Measurements from ENCODE around the gene SPOCK1. TPM values are rescaled to one million over a fixed set of nuclear protein-coding genes. Genes with fewer than 3 reads are reported as not detected.

The SPOCK1 gene
- total and polyA plus RNA-seq, 2 of the 4 experiments (the other 2 are of a cell fraction), result 5.0 to 20.3 TPM

DNA sequence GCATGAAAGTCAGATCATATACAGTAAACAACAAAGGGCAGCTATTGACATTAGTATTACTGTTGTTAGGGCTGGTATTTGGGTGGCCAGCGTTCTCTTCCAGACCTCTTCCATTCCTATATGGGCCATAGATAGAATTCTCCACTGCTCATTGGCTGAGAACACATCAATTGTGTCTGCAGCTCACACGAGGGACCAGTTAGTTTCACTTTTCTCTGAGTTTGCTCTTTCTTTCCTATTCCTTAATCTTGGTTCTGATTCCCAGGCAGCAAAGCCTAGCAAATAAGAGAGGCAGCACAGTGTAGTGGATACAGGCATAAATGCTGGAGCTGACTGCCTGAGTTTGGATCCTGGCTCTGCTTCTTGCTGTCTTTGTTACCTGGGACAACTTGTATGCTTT is 476.4 kb downstream of the SPOCK1 start:
- Histone ChIP-seq H2BK120ac (ENCODE audit: low read depth, low read length) (no peak overlapping the region), H3K79me1 (ENCODE audit: low read depth in 1 of 2, low read length in 2 of 2) (no peaks in the 10 kb centered on the region), H3K4ac (ENCODE audit: low read depth, low read length) (no peak overlapping the region), H2BK20ac (ENCODE audit: low read depth, low read length) (no peak overlapping the region), H4K20me1 (ENCODE audit: insufficient read depth, low read length) (no peaks in the 10 kb centered on the region), H4K5ac (ENCODE audit: low read depth, low read length) (no peak overlapping the region), H2BK15ac (ENCODE audit: low read depth, low read length) (no peak overlapping the region), H2BK5ac (ENCODE audit: low read depth, low read length, poor library complexity, severe bottlenecking) (no peak overlapping the region), H3K18ac (ENCODE audit: low read depth, low read length) (no peak overlapping the region), H2AFZ (replicated peaks; ENCODE audit: low read length, poor library complexity) (no peak overlapping the region), H3K9me1 (ENCODE audit: insufficient read depth, low read length) (no peaks in the 10 kb centered on the region), H4K8ac (ENCODE audit: low read depth in 2 of 2, low read length in 2 of 2) (no peak overlapping the region), H3K4me2 (ENCODE audit: low read depth, low read length) (peak overlapping the region; percentile 67), H3K14ac (replicated peaks; ENCODE audit: low read depth, low read length) (no peak overlapping the region), H3K9ac (ENCODE audit: low read depth, low read length) (no peak overlapping the region), H3K4me3 (ENCODE audit: insufficient read depth, low read depth, low read length) (no peak overlapping the region), H3K9me3 (ENCODE audit: control insufficient read depth, insufficient read depth, low read length) (no peaks in the 10 kb centered on the region), H3K27ac (ENCODE audit: insufficient read depth, low read length) (no peak overlapping the region), H3K27me3 (ENCODE audit: control insufficient read depth, insufficient read depth, low read length) (no peaks in the 10 kb centered on the region), H2AK5ac (ENCODE audit: low read depth, low read length) (no peak overlapping the region), H4K91ac (ENCODE audit: insufficient read depth, low read depth, low read length) (no peak overlapping the region), H3K56ac (ENCODE audit: extremely low read depth, insufficient read depth, low read length) (no peak overlapping the region), H2AK9ac (replicated peaks; ENCODE audit: low read depth, low read length, poor library complexity) (no peak overlapping the region), H3K23ac (ENCODE audit: low read depth, low read length) (no peak overlapping the region), H3K36me3 (ENCODE audit: control insufficient read depth, insufficient read depth, low read length) (no peaks in the 10 kb centered on the region), H3K4me1 (ENCODE audit: control insufficient read depth, insufficient read depth, low read length) (no peaks in the 10 kb centered on the region)
- no peak for DNase-seq
- dilution Hi-C loops (cut with HindIII; ENCODE audit: low sequenced_read_pairs, unreplicated experiment), result no loop called here
- ChIA-PET POLR2A (ENCODE audit: unreplicated experiment) (no interaction called here), CTCF (no interaction called here)
- in situ Hi-C loops (cut with MboI; ENCODE audit: low sequenced_read_pairs), result no loop called here
- TF ChIP-seq RFX5 (IDR thresholded peaks at IDR 0.05; ENCODE audit: low read depth, low read length) (no peak), FOS (IDR thresholded peaks at IDR 0.05; ENCODE audit: low read depth, low read length) (no peak), MAZ (IDR thresholded peaks at IDR 0.05; ENCODE audit: borderline replicate concordance, low read depth, low read length) (no peak), POLR2A (IDR thresholded peaks at IDR 0.05; ENCODE audit: low read depth, low read length) (no peak), NFE2L2 (IDR thresholded peaks at IDR 0.05; ENCODE audit: low read depth, low read length) (no peak), SMC3 (IDR thresholded peaks at IDR 0.05; ENCODE audit: low read depth, low read length) (no peak), MXI1 (IDR thresholded peaks at IDR 0.05; ENCODE audit: borderline replicate concordance, low read depth, low read length) (no peak), BHLHE40 (IDR thresholded peaks at IDR 0.05; ENCODE audit: low read depth, low read length) (no peak), CHD1 (IDR thresholded peaks at IDR 0.05; ENCODE audit: low read depth, low read length) (no peak), MAFK (IDR thresholded peaks at IDR 0.05; ENCODE audit: low read depth, low read length) (no peak), CEBPB (IDR thresholded peaks at IDR 0.05; ENCODE audit: low read depth, low read length) (no peak), RCOR1 (IDR thresholded peaks at IDR 0.05; ENCODE audit: insufficient replicate concordance, low read length) (no peak)
- TF ChIP-seq, protein P1, sequence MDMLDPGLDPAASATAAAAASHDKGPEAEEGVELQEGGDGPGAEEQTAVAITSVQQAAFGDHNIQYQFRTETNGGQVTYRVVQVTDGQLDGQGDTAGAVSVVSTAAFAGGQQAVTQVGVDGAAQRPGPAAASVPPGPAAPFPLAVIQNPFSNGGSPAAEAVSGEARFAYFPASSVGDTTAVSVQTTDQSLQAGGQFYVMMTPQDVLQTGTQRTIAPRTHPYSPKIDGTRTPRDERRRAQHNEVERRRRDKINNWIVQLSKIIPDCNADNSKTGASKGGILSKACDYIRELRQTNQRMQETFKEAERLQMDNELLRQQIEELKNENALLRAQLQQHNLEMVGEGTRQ (IDR thresholded peaks at IDR 0.05; ENCODE audit: low read depth, low read length), result no peak
- TF ChIP-seq, protein P2, sequence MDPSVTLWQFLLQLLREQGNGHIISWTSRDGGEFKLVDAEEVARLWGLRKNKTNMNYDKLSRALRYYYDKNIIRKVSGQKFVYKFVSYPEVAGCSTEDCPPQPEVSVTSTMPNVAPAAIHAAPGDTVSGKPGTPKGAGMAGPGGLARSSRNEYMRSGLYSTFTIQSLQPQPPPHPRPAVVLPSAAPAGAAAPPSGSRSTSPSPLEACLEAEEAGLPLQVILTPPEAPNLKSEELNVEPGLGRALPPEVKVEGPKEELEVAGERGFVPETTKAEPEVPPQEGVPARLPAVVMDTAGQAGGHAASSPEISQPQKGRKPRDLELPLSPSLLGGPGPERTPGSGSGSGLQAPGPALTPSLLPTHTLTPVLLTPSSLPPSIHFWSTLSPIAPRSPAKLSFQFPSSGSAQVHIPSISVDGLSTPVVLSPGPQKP (IDR thresholded peaks at IDR 0.05; ENCODE audit: borderline replicate concordance, low read depth, low read length), result no peak
- no TSS peak for BruUV-seq (replicated peaks)
- no peak for ATAC-seq (ENCODE audit: low read depth)
- intact Hi-C loops (cut with micrococcal nuclease), result no loop called here
- no CpG with 5 or more reads among the region's 2 CpGs for WGBS, 2 experiments (ENCODE audit: extremely low coverage in 2 of 2, insufficient read length in 1 of 2)

All from IMR-90 (cell line).